ENCODE measurements around the gene KDM3B. TPM values are rescaled to one million over a fixed set of nuclear protein-coding genes. Genes with fewer than 3 reads are reported as not detected.
"Not testable (repeated sequence)": the region's sequence is repeated elsewhere in the genome, so short reads cannot be mapped to it uniquely, and the experiment has no call there.

KDM3B gene
- polyA plus RNA-seq, 4 donors, result 18.6 to 63.2 (median 25.2) TPM

GRCh38 chr5:138472353-138472752 is 119.9 kb downstream of the KDM3B start:
- H3K27me3 ChIP-seq (ENCODE audit: control insufficient read depth in 3 of 3, insufficient read depth in 3 of 3, low read length in 3 of 3), result no peaks in the 10 kb centered on the region
- peaks cover 0 to 2% (median 0%) of the 10 kb centered on the region in 3 donors for H3K4me1 ChIP-seq (ENCODE audit: control insufficient read depth in 3 of 3, insufficient read depth in 2 of 3, low read depth in 1 of 3, low read length in 2 of 3)
- H3K36me3 ChIP-seq (ENCODE audit: control insufficient read depth in 3 of 3, insufficient read depth in 2 of 3, low read depth in 1 of 3, low read length in 3 of 3), result peaks cover 0 to 10% (median 0%) of the 10 kb centered on the region in 3 donors
- H3K9me3 ChIP-seq (ENCODE audit: control insufficient read depth in 2 of 2, insufficient read depth in 1 of 2, low read depth in 1 of 2, low read length in 1 of 2), result no peaks in the 10 kb centered on the region
- H3K4me3 ChIP-seq (ENCODE audit: low read depth in 1 of 3, low read length in 3 of 3), result no peak overlapping the region
- peak in 1 of 2 donors; percentile 36 for DNase-seq
- WGBS, 3 donors, result 25 to 43% (median 25%) methylated on average over 6 of the region's 6 CpGs
- no peak overlapping the region for H3K27ac ChIP-seq (ENCODE audit: low read depth in 1 of 3, low read length in 2 of 3)
- FAIRE-seq, result no peak

GRCh38 chr5:138473151-138473550 is 120.7 kb downstream of the KDM3B start:
- H3K9me3 ChIP-seq (ENCODE audit: control insufficient read depth in 2 of 2, insufficient read depth in 1 of 2, low read depth in 1 of 2, low read length in 1 of 2); H3K27me3 ChIP-seq (ENCODE audit: control insufficient read depth in 3 of 3, insufficient read depth in 3 of 3, low read length in 3 of 3); FAIRE-seq; H3K36me3 ChIP-seq (ENCODE audit: control insufficient read depth in 3 of 3, insufficient read depth in 2 of 3, low read depth in 1 of 3, low read length in 3 of 3); H3K4me3 ChIP-seq (ENCODE audit: low read depth in 1 of 3, low read length in 3 of 3); H3K27ac ChIP-seq (ENCODE audit: low read depth in 1 of 3, low read length in 2 of 3); H3K4me1 ChIP-seq (ENCODE audit: control insufficient read depth in 3 of 3, insufficient read depth in 2 of 3, low read depth in 1 of 3, low read length in 2 of 3); DNase-seq: not testable (repeated sequence)
- WGBS, 3 donors, result 93 to 94% (median 94%) methylated on average over 5 of the region's 5 CpGs

DNA sequence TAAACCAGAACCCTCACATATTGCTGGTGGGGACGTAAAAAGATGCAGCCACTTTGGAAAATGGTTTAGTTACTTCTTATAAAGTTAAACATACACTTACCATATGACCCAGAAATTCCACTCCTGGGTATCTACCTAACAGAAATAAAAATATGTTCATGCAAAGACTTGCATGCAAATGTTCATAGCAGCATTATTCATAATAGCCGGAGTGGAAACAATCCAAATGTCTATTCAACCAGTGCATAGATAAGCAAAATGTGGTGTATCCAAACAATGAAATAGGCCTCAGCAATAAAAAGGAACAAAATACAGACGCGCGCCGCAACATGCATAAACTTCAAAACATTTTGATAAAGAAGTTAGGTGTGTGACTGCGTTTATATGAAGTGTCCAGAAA is 124.4 kb downstream of the KDM3B start:
- WGBS, 3 donors, result 69 to 81% (median 76%) methylated on average over 7 of the region's 7 CpGs
- FAIRE-seq, result no peak
- Histone ChIP-seq H3K4me1 (ENCODE audit: control insufficient read depth in 3 of 3, insufficient read depth in 2 of 3, low read depth in 1 of 3, low read length in 2 of 3) (no peaks in the 10 kb centered on the region), H3K4me3 (ENCODE audit: low read depth in 1 of 3, low read length in 3 of 3) (no peak overlapping the region), H3K27ac (ENCODE audit: low read depth in 1 of 3, low read length in 2 of 3) (no peak overlapping the region), H3K9me3 (ENCODE audit: control insufficient read depth in 2 of 2, insufficient read depth in 1 of 2, low read depth in 1 of 2, low read length in 1 of 2) (no peaks in the 10 kb centered on the region), H3K36me3 (ENCODE audit: control insufficient read depth in 3 of 3, insufficient read depth in 2 of 3, low read depth in 1 of 3, low read length in 3 of 3) (no peaks in the 10 kb centered on the region), H3K27me3 (ENCODE audit: control insufficient read depth in 3 of 3, insufficient read depth in 3 of 3, low read length in 3 of 3) (no peaks in the 10 kb centered on the region)
- DNase-seq, result no peak

GRCh38 chr5:138482638-138483037 is 130.2 kb downstream of the KDM3B start:
- FAIRE-seq (no peak), DNase-seq (no peak)
- WGBS, 3 donors, result 61 to 67% (median 63%) methylated on average over 4 of the region's 4 CpGs

More at GRCh38 chr5:138482638-138483037, 130.2 kb downstream of the KDM3B start:
- Histone ChIP-seq H3K36me3 (ENCODE audit: control insufficient read depth in 3 of 3, insufficient read depth in 2 of 3, low read depth in 1 of 3, low read length in 3 of 3) (no peaks in the 10 kb centered on the region), H3K9me3 (ENCODE audit: control insufficient read depth in 2 of 2, insufficient read depth in 1 of 2, low read depth in 1 of 2, low read length in 1 of 2) (no peaks in the 10 kb centered on the region), H3K4me3 (ENCODE audit: low read depth in 1 of 3, low read length in 3 of 3) (no peak overlapping the region), H3K27ac (ENCODE audit: low read depth in 1 of 3, low read length in 2 of 3) (no peak overlapping the region), H3K4me1 (ENCODE audit: control insufficient read depth in 3 of 3, insufficient read depth in 2 of 3, low read depth in 1 of 3, low read length in 2 of 3) (no peaks in the 10 kb centered on the region), H3K27me3 (ENCODE audit: control insufficient read depth in 3 of 3, insufficient read depth in 3 of 3, low read length in 3 of 3) (no peaks in the 10 kb centered on the region)

Other genes starting within 250 kb of the KDM3B start
- gene NME5, start 213.3 kb upstream of the KDM3B start, polyA plus RNA-seq, result 1 to 10 TPM in 2 of 4 donors, not detected in 2; 1.3 to 1.8 TPM
- gene BRD8, start 174.1 kb upstream of the KDM3B start, polyA plus RNA-seq, result 10 to 100 TPM; 17.0 to 82.6 (median 28.3) TPM
- 10 to 100 TPM in 2 of 4 donors, 1 to 10 TPM in 1, under 1 TPM in 1; 0.27 to 11.7 (median 6.3) TPM for gene KIF20A, start 173.6 kb upstream of the KDM3B start, polyA plus RNA-seq
- 10 to 100 TPM in 3 of 4 donors, 1 to 10 TPM in 1; 5.9 to 36.7 (median 12.4) TPM for gene CDC23, start 139.4 kb upstream of the KDM3B start, polyA plus RNA-seq
- gene GFRA3, start 78.1 kb upstream of the KDM3B start, polyA plus RNA-seq, result 1 to 10 TPM in 2 of 4 donors, under 1 TPM in 1, not detected in 1; 0.67 to 4.2 (median 1.1) TPM
- gene CDC25C, start 20.9 kb upstream of the KDM3B start, polyA plus RNA-seq, result 1 to 10 TPM in 3 of 4 donors, under 1 TPM in 1; 0.54 to 8.8 (median 5.0) TPM
- 10 to 100 TPM in 2 of 4 donors, 1 to 10 TPM in 2; 5.4 to 28.1 (median 8.5) TPM for gene FAM53C, start 14.4 kb upstream of the KDM3B start, polyA plus RNA-seq
- 10 to 100 TPM in 1 of 4 donors, 1 to 10 TPM in 3; 2.2 to 14.2 (median 4.3) TPM for gene REEP2, start 86.4 kb downstream of the KDM3B start, polyA plus RNA-seq
- 100 to 1,000 TPM in 2 of 4 donors, 1 to 10 TPM in 2; 3.4 to 242 (median 70.7) TPM for gene EGR1, start 112.8 kb downstream of the KDM3B start, polyA plus RNA-seq
- gene ETF1, start 190.6 kb downstream of the KDM3B start, polyA plus RNA-seq, result 10 to 100 TPM; 40.7 to 57.6 (median 53.1) TPM
- gene HSPA9, start 222.7 kb downstream of the KDM3B start, polyA plus RNA-seq, result 100 to 1,000 TPM in 2 of 4 donors, 10 to 100 TPM in 2; 93.7 to 180 (median 132) TPM